Measurements from ENCODE around the gene CD63.

Gene CD63

GRCh38 chr12:55704824-55705718 lies 23.7 kb downstream of the CD63 start:
- no peak for DNase-seq (ENCODE audit: low spot score)

- DNase-seq (ENCODE audit: low spot score) = no peak
These were observed 24.7 kb downstream of the CD63 start for GRCh38 chr12:55703901-55704761.

- no peak for DNase-seq (ENCODE audit: low spot score)
These were observed 25.5 kb downstream of the CD63 start for GRCh38 chr12:55703288-55703687.

- DNase-seq (ENCODE audit: low spot score) = no peak
These were observed 25.9 kb downstream of the CD63 start for GRCh38 chr12:55702861-55703260.

- no peak for DNase-seq (ENCODE audit: low spot score)
These were observed 28.4 kb downstream of the CD63 start for GRCh38 chr12:55700255-55701018.

GRCh38 chr12:55699471-55700055 lies 29.2 kb downstream of the CD63 start:
- DNase-seq (ENCODE audit: low spot score) = no peak

GRCh38 chr12:55698965-55699364 lies 29.8 kb downstream of the CD63 start:
- no peak for DNase-seq (ENCODE audit: low spot score)

GRCh38 chr12:55698241-55698955 lies 30.4 kb downstream of the CD63 start:
- no peak for DNase-seq (ENCODE audit: low spot score)

- DNase-seq (ENCODE audit: low spot score) = no peak
These were observed 31.1 kb downstream of the CD63 start for GRCh38 chr12:55697686-55698085.

- DNase-seq (ENCODE audit: low spot score) = no peak
These were observed 31.9 kb downstream of the CD63 start for GRCh38 chr12:55696796-55697462.

- DNase-seq (ENCODE audit: low spot score) = no peak
These were observed 32.7 kb downstream of the CD63 start for GRCh38 chr12:55696141-55696540.

GRCh38 chr12:55695349-55695748 lies 33.5 kb downstream of the CD63 start:
- no peak for DNase-seq (ENCODE audit: low spot score)

- no peak for DNase-seq (ENCODE audit: low spot score)
These were observed 34.2 kb downstream of the CD63 start for GRCh38 chr12:55694651-55695050.

- no peak for DNase-seq (ENCODE audit: low spot score)
These were observed 34.7 kb downstream of the CD63 start for GRCh38 chr12:55694188-55694515.

- DNase-seq (ENCODE audit: low spot score) = no peak
These were observed 35.3 kb downstream of the CD63 start for GRCh38 chr12:55693323-55694187.

- no peak for DNase-seq (ENCODE audit: low spot score)
These were observed 36.0 kb downstream of the CD63 start for GRCh38 chr12:55692631-55693322.

- no peak for DNase-seq (ENCODE audit: low spot score)
These were observed 39.8 kb downstream of the CD63 start for GRCh38 chr12:55688716-55689655.

GRCh38 chr12:55687746-55688145 lies 41.1 kb downstream of the CD63 start:
- DNase-seq (ENCODE audit: low spot score) = no peak
